H1 (cell line): ENCODE results near the gene NOBOX. TPM values are rescaled to one million over a fixed set of nuclear protein-coding genes. Genes with fewer than 3 reads are reported as not detected.
A peak's percentile ranks its signal among the peaks of the same experiment; 100 is the strongest.

Experiments
- CTCF ChIA-PET: fragments of 300-600 bp; sonication (Branson Sonifier 250); formaldehyde crosslinking; loops from one replicate; lab custom pipeline; 2021; ENCODE audit not compliant: partially characterized antibody; lab: Charles Lee
- POLR2A ChIA-PET: fragments of 300-600 bp; sonication (Branson Sonifier 250); formaldehyde crosslinking; loops from one replicate; lab custom pipeline; 2021; ENCODE audit warnings: inconsistent platforms; ENCODE audit not compliant: partially characterized antibody; lab: Charles Lee
- DNase-seq, 2 experiments: peaks; one replicate each; pipeline versions ENCODE4 v3.0.0 to v3.0.0-alpha.2; 2010 to 2022; ENCODE audit warnings: low spot score in 2 of 2, low read depth in 1 of 2, mixed read lengths in 1 of 2
- FAIRE-seq: peaks from 2 replicates; lab custom pipeline; 2011; peaks lifted over from hg19 to GRCh38; lab: Jason Lieb, UNC
- H2AFZ ChIP-seq: 2 replicates; pipeline ENCODE4 v1.8.1; 2012; ENCODE audit warnings: low read length, inconsistent platforms
- H2AK5ac ChIP-seq: 2 replicates; pipeline ENCODE4 v1.6.1; 2013; ENCODE audit warnings: low read depth, low read length
- H2BK120ac ChIP-seq: replicated peaks from 2 replicates; pipeline ENCODE3; 2013; ENCODE audit warnings: low read depth, low read length, inconsistent platforms
- H2BK12ac ChIP-seq: 2 replicates; pipeline ENCODE4 v1.6.1; 2013; ENCODE audit warnings: low read depth, low read length
- H2BK15ac ChIP-seq: 2 replicates; pipeline ENCODE4 v1.6.1; 2013; ENCODE audit warnings: low read length
- H2BK20ac ChIP-seq: 2 replicates; pipeline ENCODE4 v1.6.1; 2013; ENCODE audit warnings: low read length
- H2BK5ac ChIP-seq: 2 replicates; pipeline ENCODE4 v1.6.1; 2013; ENCODE audit warnings: low read depth, low read length
- H3K14ac ChIP-seq: 2 replicates; pipeline ENCODE4 v1.6.1; 2013; ENCODE audit warnings: inconsistent platforms; ENCODE audit not compliant: insufficient read length
- H3K18ac ChIP-seq: 2 replicates; pipeline ENCODE4 v1.6.1; 2013; ENCODE audit warnings: low read length; ENCODE audit errors: extremely low read depth
- H3K23ac ChIP-seq: 2 replicates; pipeline ENCODE4 v1.6.1; 2013; ENCODE audit warnings: inconsistent platforms; ENCODE audit not compliant: insufficient read length
- H3K23me2 ChIP-seq: 2 replicates; pipeline ENCODE4 v1.6.1; 2013; ENCODE audit warnings: low read depth, low read length
- H3K27ac ChIP-seq: 2 replicates; pipeline ENCODE4 v1.6.1; 2011; ENCODE audit warnings: low read depth, low read length, inconsistent platforms
- H3K27me3 ChIP-seq, 4 experiments: replicated peaks in 1 of 4; 1 replicate in 1 of 4; 2 replicates in 3 of 4; pipeline versions ENCODE4 v1.6.1 to v1.8.1; 2011 to 2013; ENCODE audit warnings: low read length in 3 of 4, mild to moderate bottlenecking in 3 of 4, inconsistent platforms in 2 of 4, mixed read lengths in 2 of 4, moderate library complexity in 1 of 4; ENCODE audit not compliant: control insufficient read depth in 3 of 4, insufficient read depth in 3 of 4; ENCODE audit errors: extremely low read depth in 1 of 4
- H3K36me3 ChIP-seq, 4 experiments: 2 replicates each; pipeline versions ENCODE4 v1.6.1 to v1.8.1; 2011 to 2013; ENCODE audit warnings: mild to moderate bottlenecking in 4 of 4, low read length in 3 of 4, moderate library complexity in 2 of 4, control low read depth in 1 of 4, inconsistent platforms in 1 of 4; ENCODE audit not compliant: insufficient read depth in 4 of 4, control insufficient read depth in 2 of 4
- H3K4ac ChIP-seq: replicated peaks from 2 replicates; pipeline ENCODE3; 2013; ENCODE audit warnings: low read length, low read depth, mixed read lengths, inconsistent platforms; ENCODE audit not compliant: insufficient read length
- H3K4me1 ChIP-seq, 4 experiments: replicated peaks in 1 of 4; 1 replicate in 1 of 4; 2 replicates in 3 of 4; pipeline versions ENCODE4 v1.6.1 to v1.8.1; 2011 to 2013; ENCODE audit warnings: low read length in 3 of 4, inconsistent platforms in 2 of 4, mixed read lengths in 1 of 4; ENCODE audit not compliant: insufficient read depth in 4 of 4, control insufficient read depth in 3 of 4
- H3K4me2 ChIP-seq, 2 experiments: 2 replicates each; pipeline versions ENCODE4 v1.6.1 to v1.8.1; 2011 to 2013; ENCODE audit warnings: low read depth in 2 of 2, low read length in 2 of 2, control low read depth in 1 of 2, inconsistent platforms in 1 of 2, mild to moderate bottlenecking in 1 of 2; ENCODE audit not compliant: insufficient read depth in 1 of 2
- H3K4me3 ChIP-seq, 4 experiments: fragments of 200-600, 300-600 bp in 1 of 4; sonication (generic), shearing (Covaris generic), sonication (Bioruptor Twin) in 1 of 4; 2 replicates each; pipeline versions ENCODE4 v1.5.1 to v1.8.1; 2011 to 2016; ENCODE audit warnings: low read length in 4 of 4, low read depth in 3 of 4, control low read depth in 2 of 4, inconsistent platforms in 2 of 4, mild to moderate bottlenecking in 2 of 4, mixed read lengths in 1 of 4, moderate library complexity in 1 of 4; ENCODE audit not compliant: insufficient read depth in 2 of 4; ENCODE audit errors: extremely low read depth in 1 of 4
- H3K56ac ChIP-seq: replicated peaks from 2 replicates; pipeline ENCODE3; 2013; ENCODE audit warnings: low read depth, mild to moderate bottlenecking, mixed read lengths, low read length, inconsistent platforms; ENCODE audit not compliant: insufficient read length
- H3K79me1 ChIP-seq: 2 replicates; pipeline ENCODE4 v1.6.1; 2013; ENCODE audit warnings: low read depth, low read length, control low read depth
- H3K79me2 ChIP-seq, 2 experiments: 2 replicates each; pipeline versions ENCODE4 v1.6.1 to v1.8.1; 2012 to 2013; ENCODE audit warnings: low read length in 2 of 2, mild to moderate bottlenecking in 2 of 2, inconsistent platforms in 1 of 2; ENCODE audit not compliant: insufficient read depth in 2 of 2, control insufficient read depth in 1 of 2
- H3K9ac ChIP-seq, 4 experiments: replicated peaks in 1 of 4; 1 replicate in 1 of 4; 2 replicates in 3 of 4; pipeline versions ENCODE4 v1.6.1 to v1.8.1; 2011 to 2013; ENCODE audit warnings: low read depth in 3 of 4, low read length in 3 of 4, control low read depth in 2 of 4, mild to moderate bottlenecking in 2 of 4, moderate library complexity in 2 of 4, inconsistent platforms in 1 of 4; ENCODE audit errors: extremely low read depth in 1 of 4
- H3K9me3 ChIP-seq, 2 experiments: 2 replicates each; pipeline versions ENCODE4 v1.6.1 to v1.8.1; 2012 to 2013; ENCODE audit warnings: mild to moderate bottlenecking in 2 of 2, moderate library complexity in 2 of 2, control low read depth in 1 of 2, inconsistent platforms in 1 of 2, low read depth in 1 of 2, low read length in 1 of 2, mixed read lengths in 1 of 2; ENCODE audit not compliant: insufficient read depth in 2 of 2
- H4K20me1 ChIP-seq, 2 experiments: replicated peaks in 1 of 2; 2 replicates each; pipeline versions ENCODE3 to v1.8.1; 2011 to 2013; ENCODE audit warnings: inconsistent platforms in 2 of 2, low read length in 2 of 2, mild to moderate bottlenecking in 1 of 2; ENCODE audit not compliant: insufficient read depth in 2 of 2, control insufficient read depth in 1 of 2
- H4K5ac ChIP-seq: 2 replicates; pipeline ENCODE4 v1.6.1; 2013; ENCODE audit warnings: low read length, low read depth, mixed read lengths, inconsistent platforms; ENCODE audit not compliant: insufficient read length
- H4K8ac ChIP-seq: 2 replicates; pipeline ENCODE4 v1.8.0; 2013; ENCODE audit warnings: mild to moderate bottlenecking, moderate library complexity, low read length, inconsistent platforms; ENCODE audit not compliant: insufficient read depth; ENCODE audit errors: extremely low read depth
- H4K91ac ChIP-seq: replicated peaks from 2 replicates; pipeline ENCODE3; 2013; ENCODE audit warnings: low read length, mixed read lengths, inconsistent platforms; ENCODE audit not compliant: insufficient read length
- CEBPB ChIP-seq: IDR thresholded peaks from 2 replicates; pipeline ENCODE4 v1.6.1; 2012; ENCODE audit warnings: low read depth, low read length
- GTF2F1 ChIP-seq: IDR thresholded peaks from 2 replicates; pipeline ENCODE4 v1.6.1; 2012; ENCODE audit warnings: low read depth, low read length, improper control_type of control experiment, borderline replicate concordance
- POU5F1 ChIP-seq: IDR thresholded peaks from 2 replicates; pipeline ENCODE4 v1.6.1; 2011; ENCODE audit warnings: low read depth, mild to moderate bottlenecking, low read length, moderate library complexity
- WGBS, 2 experiments: shearing (Covaris generic) in 1 of 2; methylation state at CpG; one replicate each; pipeline versions ENCODE4 v1.1.6 to v1.1.7; 2013 to 2015; ENCODE audit warnings: low lambda C conversion rate in 2 of 2, mixed read lengths in 2 of 2, inconsistent platforms in 1 of 2, low coverage in 1 of 2, missing lambda C conversion rate in 1 of 2; ENCODE audit not compliant: insufficient replicate concordance in 2 of 2, insufficient coverage in 1 of 2, insufficient read length in 1 of 2; ENCODE audit errors: extremely low coverage in 1 of 2, missing lambda C conversion rate in 1 of 2; 5-methylcytosine and 5-hydroxymethylcytosine counted together
- polyA plus RNA-seq, 7 experiments: library from polyadenylated mRNA; depleted of rRNA in 3 of 7; stranded (reverse) in 5 of 7; unstranded in 2 of 7; fragments of >200 nt in 5 of 7; fragments of 200-250 nt in 2 of 7; gene quantifications; 1 replicate in 5 of 7; 2 replicates in 1 of 7; 4 replicates in 1 of 7; pipeline versions ENCODE4 v1.2.1 to v1.2.3, GENCODE V29; 2011 to 2013; ENCODE audit warnings: missing spikeins in 2 of 7, mixed read lengths in 2 of 7
- total RNA-seq: library from RNA; stranded (reverse); fragmentation: NEBNext Ultra II Directional; extraction: Animal tissue kit (Norgen Biotek cat#: 25700); gene quantifications from 2 replicates; pipeline ENCODE4 v1.2.1, GENCODE V29; 2021

Gene NOBOX
- total and polyA plus RNA-seq, 2 of the 8 experiments (the other 6 are each of a cell fraction or from before 2014, with no cell fraction given) = not detected

DNA sequence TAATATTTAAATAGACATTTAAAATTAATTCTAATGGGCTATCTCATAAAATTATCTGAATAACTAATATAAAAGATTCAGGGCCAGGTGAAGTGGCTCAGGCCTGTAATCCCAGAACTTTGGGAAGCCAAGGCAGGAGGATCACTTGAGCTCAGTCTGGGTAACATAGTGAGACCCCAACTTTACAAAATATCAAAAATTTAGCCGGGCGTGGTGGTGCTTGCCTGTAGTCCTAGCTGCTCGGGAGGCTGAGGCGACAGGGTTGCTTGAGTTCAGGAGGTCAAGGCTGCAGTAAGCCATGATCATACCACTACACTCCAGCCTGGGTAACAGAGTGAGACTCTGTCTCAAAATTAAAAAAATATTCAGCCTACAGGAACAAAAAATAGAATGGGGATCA lies 12.5 kb downstream of the NOBOX start:
- Histone ChIP-seq H3K56ac (no peak overlapping the region), H2BK120ac (no peak overlapping the region), H3K9me3 (no peaks in the 10 kb centered on the region), H3K4me1 (peaks cover 0 to 2% (median 0%) of the 10 kb centered on the region in 4 experiments; a peak in 2 of 7 replicates), H3K18ac (no peak overlapping the region), H3K4me2 (no peak overlapping the region), H3K79me1 (no peaks in the 10 kb centered on the region), H4K20me1 (no peaks in the 10 kb centered on the region), H2BK5ac (no peak overlapping the region), H2AFZ (no peak overlapping the region), H3K27me3 (no peaks in the 10 kb centered on the region), H3K23me2 (no peaks in the 10 kb centered on the region), H2BK15ac (no peak overlapping the region), H2BK20ac (no peak overlapping the region), H4K5ac (no peak overlapping the region), H4K91ac (no peak overlapping the region), H3K27ac (no peak overlapping the region), H3K23ac (no peak overlapping the region), H3K36me3 (no peaks in the 10 kb centered on the region), H3K4ac (no peak overlapping the region), H3K79me2 (no peaks in the 10 kb centered on the region), H3K14ac (no peak overlapping the region), H3K4me3 (no peak overlapping the region), H2AK5ac (0 out of 2 replicates have a peak overlapping the region, but pooled peaks have one; percentile 29), H3K9ac (no peak overlapping the region), H2BK12ac (no peak overlapping the region), H4K8ac (no peak overlapping the region)
- WGBS, 2 experiments = 88% methylated on average over 4 of the region's 4 CpGs; no CpG with 5 or more reads in 1 of the 2 experiments
- DNase-seq = peak in 1 of 2 experiments; percentile 35
- no peak for FAIRE-seq
- ChIA-PET POLR2A (interaction anchor here (1.4 kb wide), 1 partner anchor 12 kb away, joined by 3 read pairs; the partner anchor contains the start of gene NOBOX), CTCF (interaction anchor here (1.0 to 4.9 kb wide), 9 partner anchors 8 to 255 kb away, joined by 4 to 28 read pairs (median 12); partner anchors contain the start of gene NOBOX)
- TF ChIP-seq POU5F1 (no peak), CEBPB (no peak), GTF2F1 (no peak)
